Measurements from ENCODE around the gene SDK1. TPM values are rescaled to one million over a fixed set of nuclear protein-coding genes. Genes with fewer than 3 reads are reported as not detected.
"Not testable (repeated sequence)": the region's sequence is repeated elsewhere in the genome, so short reads cannot be mapped to it uniquely, and the experiment has no call there.

SDK1 gene
- total and polyA plus RNA-seq, 2 donors = 9.8 to 15.1 TPM

- Histone ChIP-seq H3K36me3 (ENCODE audit: insufficient read depth) (no peaks in the 10 kb centered on the region), H3K27ac (ENCODE audit: low read depth) (no peak overlapping the region), H3K4me1 (ENCODE audit: insufficient read depth) (no peaks in the 10 kb centered on the region), H3K4me3 (ENCODE audit: low read depth, low read length) (no peak overlapping the region)
- no peak for DNase-seq (ENCODE audit: extremely low spot score)
- WGBS = 90% methylated on average over 5 of the region's 5 CpGs
Measured at GRCh38 chr7:4299431-4299830, 998.4 kb downstream of the SDK1 start.

GRCh38 chr7:4302203-4302905, 1001.3 kb downstream of the SDK1 start:
- WGBS = 89% methylated on average over 19 of the region's 19 CpGs
- Histone ChIP-seq H3K36me3 (ENCODE audit: insufficient read depth) (no peaks in the 10 kb centered on the region), H3K4me3 (ENCODE audit: low read depth, low read length) (no peak overlapping the region), H3K27ac (ENCODE audit: low read depth) (no peak overlapping the region), H3K4me1 (ENCODE audit: insufficient read depth) (no peaks in the 10 kb centered on the region)
- no peak for DNase-seq (ENCODE audit: extremely low spot score)

DNA sequence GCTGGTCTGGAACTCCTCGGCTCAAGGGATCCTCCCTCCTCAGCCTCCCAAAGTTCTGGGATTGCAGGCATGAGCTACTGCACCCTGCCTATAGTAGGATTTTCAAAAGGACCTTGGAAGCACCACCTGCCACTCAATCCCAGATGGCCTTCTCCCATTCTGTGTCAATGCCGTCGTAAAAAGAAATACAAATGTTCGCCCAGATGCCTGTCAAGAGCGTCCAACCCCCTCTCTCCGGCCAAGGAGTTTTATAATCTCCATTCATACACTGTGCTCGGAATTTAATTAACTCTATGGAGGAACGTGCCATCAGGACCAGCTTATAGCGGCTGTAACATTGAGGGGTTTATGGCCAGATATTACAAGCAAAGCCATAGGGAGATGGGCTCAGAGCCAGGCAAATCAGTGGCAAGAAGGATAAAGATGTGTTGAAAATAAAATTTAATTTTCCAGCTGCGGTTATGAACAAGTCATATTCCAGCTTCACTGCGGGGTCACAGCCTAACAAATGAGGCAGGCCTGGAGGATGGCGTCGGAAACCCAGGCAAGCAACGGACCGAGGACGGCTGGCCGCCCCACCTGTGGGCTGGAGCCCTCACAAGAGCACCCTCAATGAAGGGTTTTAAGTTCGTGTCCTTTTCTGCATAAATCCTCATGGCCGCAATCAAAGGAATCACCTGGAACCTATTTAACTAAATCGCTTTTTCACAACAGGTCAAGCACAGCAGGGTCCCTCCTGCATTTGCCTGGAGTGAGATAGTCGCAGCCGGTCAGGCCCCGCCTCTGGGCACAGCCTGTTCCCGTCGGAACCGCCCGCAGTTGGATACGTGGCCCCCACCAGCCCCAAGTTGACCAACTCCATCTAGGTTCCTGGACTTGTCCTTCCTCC, 1006.5 kb downstream of the SDK1 start:
- no peaks in the 10 kb centered on the region for H3K4me1 ChIP-seq (ENCODE audit: insufficient read depth)
- DNase-seq (ENCODE audit: extremely low spot score) = no peak
- no peak overlapping the region for H3K27ac ChIP-seq (ENCODE audit: low read depth)
- 60% methylated on average over 28 of the region's 28 CpGs for WGBS
- no peak overlapping the region for H3K4me3 ChIP-seq (ENCODE audit: low read depth, low read length)
- H3K36me3 ChIP-seq (ENCODE audit: insufficient read depth) = no peaks in the 10 kb centered on the region

- Histone ChIP-seq H3K36me3 (ENCODE audit: insufficient read depth) (no peaks in the 10 kb centered on the region), H3K4me3 (ENCODE audit: low read depth, low read length) (no peak overlapping the region), H3K27ac (ENCODE audit: low read depth) (no peak overlapping the region), H3K4me1 (ENCODE audit: insufficient read depth) (no peaks in the 10 kb centered on the region)
- 90% methylated on average over 22 of the region's 22 CpGs for WGBS
- no peak for DNase-seq (ENCODE audit: extremely low spot score)
Measured at GRCh38 chr7:4308205-4308590, 1007.1 kb downstream of the SDK1 start.

DNA sequence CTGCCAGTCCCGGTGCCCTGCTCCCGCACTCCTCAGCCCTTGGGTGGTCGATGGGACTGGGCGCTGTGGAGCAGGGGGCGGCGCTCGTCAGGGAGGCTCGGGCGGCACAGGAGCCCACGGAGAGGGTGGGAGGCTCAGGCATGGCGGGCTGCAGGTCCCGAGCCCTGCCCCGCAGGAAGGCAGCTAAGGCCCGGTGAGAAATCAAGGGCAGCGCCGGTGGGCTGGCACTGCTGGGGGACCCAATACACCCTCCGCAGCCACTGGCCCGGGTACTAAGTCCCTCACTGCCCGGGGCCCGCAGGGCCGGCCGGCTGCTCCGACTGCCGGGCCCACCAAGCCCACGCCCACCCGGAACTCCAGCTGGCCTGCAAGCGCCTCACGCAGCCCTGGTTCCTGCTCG, 1012.9 kb downstream of the SDK1 start:
- H3K36me3 ChIP-seq (ENCODE audit: insufficient read depth); H3K27ac ChIP-seq (ENCODE audit: low read depth); H3K4me1 ChIP-seq (ENCODE audit: insufficient read depth); DNase-seq (ENCODE audit: extremely low spot score); H3K4me3 ChIP-seq (ENCODE audit: low read depth, low read length): not testable (repeated sequence)
- WGBS = 97% methylated on average over 29 of the region's 29 CpGs

- 97% methylated on average over 16 of the region's 16 CpGs for WGBS
- H3K4me1 ChIP-seq (ENCODE audit: insufficient read depth) = not testable (repeated sequence)
Measured at GRCh38 chr7:4314316-4314715, 1013.3 kb downstream of the SDK1 start.

More at GRCh38 chr7:4314316-4314715, 1013.3 kb downstream of the SDK1 start:
- not testable (repeated sequence) for H3K36me3 ChIP-seq (ENCODE audit: insufficient read depth); H3K27ac ChIP-seq (ENCODE audit: low read depth); DNase-seq (ENCODE audit: extremely low spot score); H3K4me3 ChIP-seq (ENCODE audit: low read depth, low read length)
